Keratinocyte (primary cell): ENCODE results near the gene LIM2. TPM values are rescaled to one million over a fixed set of nuclear protein-coding genes. Genes with fewer than 3 reads are reported as not detected.

Experiments used
- DNase-seq: peaks from one replicate; pipeline ENCODE4 v3.0.0-alpha.2; 2011; ENCODE audit warnings: low read depth, missing footprints, low spot score
- FAIRE-seq: peaks from 2 replicates; lab custom pipeline; 2011; peaks lifted over from hg19 to GRCh38; lab: Jason Lieb, UNC
- H2AFZ ChIP-seq: 2 replicates; pipeline ENCODE4 v1.6.0; 2012; ENCODE audit warnings: low read length, control low read depth, inconsistent platforms; ENCODE audit not compliant: control insufficient read depth
- H3K27ac ChIP-seq: 2 replicates; pipeline ENCODE4 v1.5.1; 2011; ENCODE audit warnings: low read length; ENCODE audit not compliant: control insufficient read depth, insufficient read depth
- H3K27me3 ChIP-seq: 3 replicates; pipeline ENCODE4 v1.6.0; 2011; ENCODE audit warnings: low read length; ENCODE audit not compliant: control insufficient read depth, insufficient read depth; ENCODE audit errors: extremely low read depth
- H3K36me3 ChIP-seq, 2 experiments: 2 replicates in 1 of 2; 3 replicates in 1 of 2; pipeline ENCODE4 v1.5.1; 2011; ENCODE audit warnings: low read length in 2 of 2, mild to moderate bottlenecking in 1 of 2; ENCODE audit not compliant: control insufficient read depth in 2 of 2, insufficient read depth in 2 of 2; ENCODE audit errors: extremely low read depth in 1 of 2
- H3K4me1 ChIP-seq: 3 replicates; pipeline ENCODE4 v1.5.1; 2011; ENCODE audit warnings: low read length; ENCODE audit not compliant: control insufficient read depth, insufficient read depth; ENCODE audit errors: extremely low read depth
- H3K4me2 ChIP-seq: 3 replicates; pipeline ENCODE4 v1.6.0; 2011; ENCODE audit warnings: low read depth, low read length; ENCODE audit not compliant: control insufficient read depth, insufficient read depth; ENCODE audit errors: extremely low read depth
- H3K4me3 ChIP-seq, 3 experiments: fragments of 200-600 bp in 1 of 3; sonication (generic) in 1 of 3; 2 replicates in 2 of 3; 3 replicates in 1 of 3; pipeline ENCODE4 v1.5.1; 2011 to 2016; ENCODE audit warnings: low read length in 3 of 3, mild to moderate bottlenecking in 3 of 3, control low read depth in 2 of 3, inconsistent platforms in 1 of 3, low read depth in 1 of 3, mixed read lengths in 1 of 3, mixed run types in 1 of 3, moderate library complexity in 1 of 3; ENCODE audit not compliant: control insufficient read depth in 2 of 3, insufficient read depth in 2 of 3; ENCODE audit errors: extremely low read depth in 1 of 3
- H3K79me2 ChIP-seq: 2 replicates; pipeline ENCODE4 v1.6.0; 2012; ENCODE audit warnings: low read length; ENCODE audit not compliant: control insufficient read depth, insufficient read depth
- H3K9ac ChIP-seq: 3 replicates; pipeline ENCODE4 v1.6.0; 2011; ENCODE audit warnings: low read length; ENCODE audit not compliant: control insufficient read depth, insufficient read depth; ENCODE audit errors: extremely low read depth
- H3K9me1 ChIP-seq: 3 replicates; pipeline ENCODE4 v1.6.0; 2011; ENCODE audit warnings: low read length; ENCODE audit not compliant: control insufficient read depth, insufficient read depth; ENCODE audit errors: extremely low read depth
- H3K9me3 ChIP-seq: 2 replicates; pipeline ENCODE4 v1.5.1; 2012; ENCODE audit warnings: low read depth, low read length; ENCODE audit not compliant: control insufficient read depth
- H4K20me1 ChIP-seq: 3 replicates; pipeline ENCODE4 v1.6.0; 2011; ENCODE audit warnings: low read length; ENCODE audit not compliant: control insufficient read depth, insufficient read depth; ENCODE audit errors: extremely low read depth
- EZH2 ChIP-seq: IDR thresholded peaks from one replicate; pipeline ENCODE4 v1.6.1; 2012; ENCODE audit warnings: inconsistent platforms, mild to moderate bottlenecking, low read length, moderate library complexity
- dilution Hi-C: fragments of 300-500 bp; cut with MboI; formaldehyde crosslinking; loops from one replicate; pipeline ENCODE4 v1.7.0; 2020; ENCODE audit warnings: low sequenced_read_pairs; ENCODE audit not compliant: extremely low pct_ligation_motif_present
- polyA plus RNA-seq, 5 experiments: library from polyadenylated mRNA; depleted of rRNA in 3 of 5; stranded (reverse) in 3 of 5; stranded (forward) in 1 of 5; unstranded in 1 of 5; fragments of >200 nt; gene quantifications; 1 replicate in 1 of 5; 2 replicates in 3 of 5; 3 replicates in 1 of 5; pipeline versions ENCODE4 v1.2.1 to v1.2.3, GENCODE V29; 2011 to 2012; ENCODE audit warnings: missing spikeins in 2 of 5, low read depth in 1 of 5, low replicate concordance in 1 of 5
- TF ChIP-seq, protein P1 (sequence below), 3 experiments: IDR thresholded peaks in 1 of 3; conservative IDR thresholded peaks in 1 of 3; optimal IDR thresholded peaks in 1 of 3; 2 replicates in 2 of 3; 3 replicates in 1 of 3; pipeline versions ENCODE3 to v1.5.1; 2011; ENCODE audit warnings: low read length in 3 of 3, mild to moderate bottlenecking in 3 of 3, moderate library complexity in 2 of 3, control low read depth in 1 of 3, inconsistent platforms in 1 of 3; ENCODE audit not compliant: insufficient read depth in 2 of 3; ENCODE audit errors: extremely low read depth in 1 of 3

Gene LIM2
- polyA plus RNA-seq, 1 donor (not counting 4 experiments of a cell fraction or from before 2014, with no cell fraction given), result not detected

DNA sequence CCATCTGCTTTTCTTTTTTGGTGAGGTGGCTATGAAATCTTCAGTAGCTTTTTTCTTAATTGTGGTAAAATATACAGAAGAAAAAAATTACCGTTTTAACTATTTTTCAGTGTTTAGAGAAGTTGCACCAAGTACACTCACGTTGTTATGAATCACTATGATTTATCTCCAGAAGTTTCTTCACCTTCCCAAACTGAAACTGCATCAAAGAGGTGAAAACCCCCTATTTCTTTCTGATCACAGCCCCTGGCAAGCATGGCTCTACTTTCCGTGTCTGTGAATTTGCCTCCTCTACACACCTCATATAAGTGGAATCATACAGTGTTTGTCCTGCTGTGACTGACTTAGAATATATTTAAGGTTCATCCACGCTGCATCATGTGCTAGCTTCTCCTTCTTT is 45.3 kb upstream of the LIM2 start:
- H3K27ac ChIP-seq, result no peak overlapping the region
- H2AFZ ChIP-seq, result no peak overlapping the region
- no peak for DNase-seq
- FAIRE-seq, result no peak
- no peaks in the 10 kb centered on the region for H4K20me1 ChIP-seq
- no peak overlapping the region for H3K4me2 ChIP-seq
- dilution Hi-C loops, result no loop called here
- no peaks in the 10 kb centered on the region for H3K9me3 ChIP-seq
- H3K4me1 ChIP-seq, result no peaks in the 10 kb centered on the region
- H3K9me1 ChIP-seq, result no peaks in the 10 kb centered on the region
- no peak for TF ChIP-seq EZH2
- TF ChIP-seq, protein P1, sequence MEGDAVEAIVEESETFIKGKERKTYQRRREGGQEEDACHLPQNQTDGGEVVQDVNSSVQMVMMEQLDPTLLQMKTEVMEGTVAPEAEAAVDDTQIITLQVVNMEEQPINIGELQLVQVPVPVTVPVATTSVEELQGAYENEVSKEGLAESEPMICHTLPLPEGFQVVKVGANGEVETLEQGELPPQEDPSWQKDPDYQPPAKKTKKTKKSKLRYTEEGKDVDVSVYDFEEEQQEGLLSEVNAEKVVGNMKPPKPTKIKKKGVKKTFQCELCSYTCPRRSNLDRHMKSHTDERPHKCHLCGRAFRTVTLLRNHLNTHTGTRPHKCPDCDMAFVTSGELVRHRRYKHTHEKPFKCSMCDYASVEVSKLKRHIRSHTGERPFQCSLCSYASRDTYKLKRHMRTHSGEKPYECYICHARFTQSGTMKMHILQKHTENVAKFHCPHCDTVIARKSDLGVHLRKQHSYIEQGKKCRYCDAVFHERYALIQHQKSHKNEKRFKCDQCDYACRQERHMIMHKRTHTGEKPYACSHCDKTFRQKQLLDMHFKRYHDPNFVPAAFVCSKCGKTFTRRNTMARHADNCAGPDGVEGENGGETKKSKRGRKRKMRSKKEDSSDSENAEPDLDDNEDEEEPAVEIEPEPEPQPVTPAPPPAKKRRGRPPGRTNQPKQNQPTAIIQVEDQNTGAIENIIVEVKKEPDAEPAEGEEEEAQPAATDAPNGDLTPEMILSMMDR (optimal IDR thresholded peaks at IDR 0.05 in 1 of 3, IDR thresholded peaks at IDR 0.05 in 1 of 3, conservative IDR thresholded peaks at IDR 0.05 in 1 of 3; ENCODE audit: extremely low read depth in 1 of 3, insufficient read depth in 2 of 3, low read length in 3 of 3), result no peak
- no peaks in the 10 kb centered on the region for H3K79me2 ChIP-seq
- H3K36me3 ChIP-seq, result no peaks in the 10 kb centered on the region
- H3K4me3 ChIP-seq, result no peak overlapping the region
- H3K9ac ChIP-seq, result no peak overlapping the region
- no peaks in the 10 kb centered on the region for H3K27me3 ChIP-seq

DNA sequence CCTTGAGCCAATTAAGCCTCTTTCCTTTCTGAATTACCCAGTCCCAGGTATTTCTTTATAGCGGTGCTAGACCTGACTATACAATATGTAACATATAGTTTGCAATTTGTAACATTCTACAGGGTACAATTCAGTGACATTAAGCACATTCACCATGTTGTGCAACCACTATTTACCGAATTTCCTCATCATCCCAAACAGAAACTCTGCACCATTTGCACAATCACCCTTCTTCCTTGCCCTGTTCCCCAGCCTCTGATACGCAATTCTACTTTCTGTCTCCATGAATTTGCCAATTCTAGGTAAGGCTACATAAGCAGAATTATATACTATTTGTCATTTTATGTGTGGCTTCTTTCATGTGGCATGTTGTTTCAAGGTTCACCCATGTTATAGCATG is 43.4 kb upstream of the LIM2 start:
- FAIRE-seq (no peak), DNase-seq (no peak)
- Histone ChIP-seq H3K27ac (no peak overlapping the region), H3K4me2 (no peak overlapping the region), H3K27me3 (no peaks in the 10 kb centered on the region), H3K9me3 (no peaks in the 10 kb centered on the region), H3K4me3 (no peak overlapping the region), H3K4me1 (no peaks in the 10 kb centered on the region), H4K20me1 (no peaks in the 10 kb centered on the region), H3K79me2 (no peaks in the 10 kb centered on the region), H2AFZ (no peak overlapping the region), H3K9ac (no peak overlapping the region), H3K36me3 (no peaks in the 10 kb centered on the region), H3K9me1 (no peaks in the 10 kb centered on the region)
- dilution Hi-C loops, result no loop called here
- TF ChIP-seq EZH2, result no peak
- TF ChIP-seq, protein P1 (optimal IDR thresholded peaks at IDR 0.05 in 1 of 3, IDR thresholded peaks at IDR 0.05 in 1 of 3, conservative IDR thresholded peaks at IDR 0.05 in 1 of 3; ENCODE audit: extremely low read depth in 1 of 3, insufficient read depth in 2 of 3, low read length in 3 of 3), result no peak
